ENCODE data around the gene RAB40C.

DNA sequence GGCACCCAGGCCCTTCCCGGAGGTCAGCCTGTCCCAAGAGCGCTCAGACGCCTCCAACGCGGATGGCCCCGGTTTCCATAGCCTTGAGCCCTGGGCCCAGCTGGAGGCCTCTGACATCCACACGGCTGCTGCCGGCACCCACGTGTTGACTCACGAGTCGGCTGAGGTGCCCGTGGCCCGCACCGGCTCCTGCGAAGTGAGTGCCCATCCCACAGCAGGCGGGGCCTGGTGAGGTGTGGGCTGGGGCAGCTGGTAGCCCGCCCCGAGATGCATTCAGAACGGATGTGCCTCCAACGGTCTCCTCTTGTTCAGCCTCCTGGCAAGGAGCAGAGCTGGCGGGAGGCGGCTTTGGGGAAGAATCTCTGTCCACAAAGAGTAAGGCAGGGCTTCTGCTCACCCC, 62.0 kb downstream of the RAB40C start:
- TF ChIP-seq CTCF (conservative IDR thresholded peaks at IDR 0.05; ENCODE audit: low read length) (no peak), EZH2phosphoT487 (IDR thresholded peaks at IDR 0.05; ENCODE audit: borderline replicate concordance) (no peak)

All from Loucy (cell line).